Karpas-422 (cell line): ENCODE data around the gene ACVRL1. TPM values are rescaled to one million over a fixed set of nuclear protein-coding genes. Genes with fewer than 3 reads are reported as not detected.
A peak's percentile ranks its signal among the peaks of the same experiment; 100 is the strongest.

Experiments
- DNase-seq: peaks from one replicate; pipeline ENCODE4 v3.0.0-alpha.2; 2015
- H2AFZ ChIP-seq: fragments of 200-600 bp; sonication (generic); 2 replicates; pipeline ENCODE4 v1.6.1; 2014; ENCODE audit warnings: antibody characterized with exemption, low read length, mixed read lengths
- H3K27ac ChIP-seq: fragments of 200-600 bp; sonication (generic); 2 replicates; pipeline ENCODE4 v1.5.1; 2014; ENCODE audit warnings: mild to moderate bottlenecking, low read length, moderate library complexity
- H3K27me3 ChIP-seq: fragments of 200-600 bp; sonication (generic); 2 replicates; pipeline ENCODE4 v1.6.1; 2014; ENCODE audit warnings: low read length, mixed read lengths
- H3K36me3 ChIP-seq: fragments of 200-600 bp; sonication (generic); 2 replicates; pipeline ENCODE4 v1.6.1; 2014; ENCODE audit warnings: low read length, mixed read lengths; ENCODE audit not compliant: insufficient read depth
- H3K4me1 ChIP-seq: fragments of 200-600 bp; sonication (generic); 2 replicates; pipeline ENCODE4 v1.6.1; 2014; ENCODE audit warnings: mild to moderate bottlenecking, low read length, mixed read lengths
- H3K4me2 ChIP-seq: fragments of 200-600 bp; sonication (generic); 2 replicates; pipeline ENCODE4 v1.6.1; 2014; ENCODE audit warnings: low read length, low read depth, mild to moderate bottlenecking; ENCODE audit not compliant: poor library complexity, severe bottlenecking
- H3K4me3 ChIP-seq: fragments of 200-600 bp; sonication (generic); 2 replicates; pipeline ENCODE4 v1.5.1; 2014; ENCODE audit warnings: mild to moderate bottlenecking, antibody characterized with exemption, low read length, mixed read lengths
- H3K79me2 ChIP-seq: fragments of 200-600 bp; sonication (generic); 2 replicates; pipeline ENCODE4 v1.6.1; 2014; ENCODE audit warnings: mild to moderate bottlenecking, low read length, mixed read lengths
- H3K9ac ChIP-seq: fragments of 200-600 bp; sonication (generic); 2 replicates; pipeline ENCODE4 v1.6.0; 2014; ENCODE audit warnings: low read length
- H3K9me2 ChIP-seq: fragments of 200-600 bp; sonication (generic), shearing (Covaris generic); replicated peaks from 2 replicates; pipeline ENCODE4 v1.6.0; 2014; ENCODE audit warnings: mild to moderate bottlenecking, low read length, moderate library complexity; ENCODE audit not compliant: insufficient read depth
- H3K9me3 ChIP-seq: fragments of 300-700, 200-600 bp; sonication (generic); 2 replicates; pipeline ENCODE4 v1.6.1; 2014; ENCODE audit warnings: low read length, mixed read lengths
- H4K20me1 ChIP-seq: fragments of 200-600 bp; sonication (generic); 2 replicates; pipeline ENCODE4 v1.6.1; 2014; ENCODE audit warnings: mild to moderate bottlenecking, antibody characterized with exemption, low read length, low read depth; ENCODE audit not compliant: insufficient read depth
- total RNA-seq: library from RNA; depleted of rRNA; stranded (reverse); fragments of >200 nt; shearing (Covaris generic); gene quantifications from 2 replicates; pipeline ENCODE4 v1.2.3, GENCODE V29; 2014; ENCODE audit warnings: low replicate concordance

Gene ACVRL1
- total RNA-seq, 1 experiment from 2014 or later: not detected

DNA sequence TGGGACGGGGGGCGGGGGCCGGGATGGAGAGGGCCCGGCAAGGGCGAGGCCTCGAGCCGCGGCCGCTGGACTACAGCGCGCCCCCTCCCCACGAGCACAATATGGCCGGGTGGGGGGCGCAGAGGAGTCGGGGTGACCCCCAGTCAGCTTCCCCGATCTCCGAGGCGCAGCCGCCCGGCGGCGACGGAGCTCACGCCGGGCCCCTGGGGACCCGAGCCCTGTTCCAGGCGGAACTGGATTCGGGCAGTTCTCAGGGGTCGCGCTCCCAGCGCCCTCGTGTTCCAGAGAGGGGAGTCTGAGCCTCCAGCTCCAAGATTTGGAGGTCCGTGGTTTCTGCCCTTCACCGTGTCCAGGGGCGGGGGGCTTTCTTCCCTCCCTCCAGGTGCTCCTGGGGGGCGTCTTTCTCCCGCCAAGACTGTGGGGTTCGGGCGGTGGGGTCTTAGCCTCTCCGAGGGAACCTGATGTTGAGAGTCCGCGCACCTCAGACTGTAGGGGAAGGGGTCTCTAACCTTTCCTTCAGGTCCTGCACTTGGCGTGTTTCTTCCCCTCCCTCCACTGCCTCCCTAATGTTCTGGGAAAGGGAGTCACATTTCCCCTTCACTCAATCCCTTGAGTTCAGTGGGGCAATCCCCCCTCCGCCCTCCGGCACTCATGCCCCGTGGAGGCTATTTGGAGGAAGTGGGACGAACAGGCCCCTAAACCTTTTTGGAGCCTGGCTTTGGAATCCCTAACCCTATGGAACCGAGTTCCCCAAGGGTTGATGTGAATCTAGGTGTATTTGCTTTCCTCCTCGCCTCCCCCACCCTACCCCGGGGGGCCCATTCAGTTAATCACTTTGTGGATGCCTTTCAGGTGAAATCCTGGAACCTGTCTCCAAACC is 44.8 kb downstream of the ACVRL1 start:
- Histone ChIP-seq H3K36me3 (no peaks in the 10 kb centered on the region), H3K9me2 (no peaks in the 10 kb centered on the region), H3K27me3 (no peaks in the 10 kb centered on the region), H3K9me3 (no peaks in the 10 kb centered on the region), H4K20me1 (0 out of 2 replicates have a peak, but pooled peaks cover 13% of the 10 kb centered on the region), H3K4me1 (peaks cover 19% of the 10 kb centered on the region), H3K9ac (peak overlapping the region; percentile 88), H3K4me2 (peak overlapping the region; percentile 92), H2AFZ (peak overlapping the region; percentile 80; the same call in 1 of the 2 replicates), H3K79me2 (no peaks in the 10 kb centered on the region), H3K27ac (no peak overlapping the region), H3K4me3 (peak overlapping the region; percentile 83)
- DNase-seq: peak; percentile 67

GRCh38 chr12:51953089-51953488 is 45.8 kb downstream of the ACVRL1 start:
- no peaks in the 10 kb centered on the region for H3K27me3 ChIP-seq
- H3K9me3 ChIP-seq: no peaks in the 10 kb centered on the region
- H3K4me2 ChIP-seq: no peak overlapping the region
- peaks cover 19% of the 10 kb centered on the region for H3K4me1 ChIP-seq
- DNase-seq: no peak
- no peak overlapping the region for H3K4me3 ChIP-seq
- H3K79me2 ChIP-seq: no peaks in the 10 kb centered on the region
- H3K9ac ChIP-seq: no peak overlapping the region
- H4K20me1 ChIP-seq: 0 out of 2 replicates have a peak, but pooled peaks cover 13% of the 10 kb centered on the region
- H3K36me3 ChIP-seq: no peaks in the 10 kb centered on the region
- no peaks in the 10 kb centered on the region for H3K9me2 ChIP-seq
- no peak overlapping the region for H3K27ac ChIP-seq
- no peak overlapping the region for H2AFZ ChIP-seq

- Histone ChIP-seq H4K20me1 (0 out of 2 replicates have a peak, but pooled peaks cover 13% of the 10 kb centered on the region), H3K4me3 (no peak overlapping the region), H3K27me3 (no peaks in the 10 kb centered on the region), H3K79me2 (no peaks in the 10 kb centered on the region), H3K27ac (no peak overlapping the region), H3K9me3 (no peaks in the 10 kb centered on the region), H3K9ac (no peak overlapping the region), H3K9me2 (no peaks in the 10 kb centered on the region), H3K4me2 (no peak overlapping the region), H3K4me1 (peaks cover 19% of the 10 kb centered on the region), H3K36me3 (no peaks in the 10 kb centered on the region), H2AFZ (no peak overlapping the region)
- DNase-seq: no peak
These were observed 46.6 kb downstream of the ACVRL1 start for GRCh38 chr12:51953864-51954263.

GRCh38 chr12:51954561-51955361 is 47.5 kb downstream of the ACVRL1 start:
- Histone ChIP-seq H3K27ac (no peak overlapping the region), H3K79me2 (no peaks in the 10 kb centered on the region), H3K9me2 (no peaks in the 10 kb centered on the region), H2AFZ (no peak overlapping the region), H3K27me3 (no peaks in the 10 kb centered on the region), H3K4me3 (no peak overlapping the region), H3K4me2 (no peak overlapping the region), H4K20me1 (peaks cover 18% of the 10 kb centered on the region; the same call in 1 of the 2 replicates), H3K9ac (no peak overlapping the region), H3K4me1 (peaks cover 19% of the 10 kb centered on the region), H3K36me3 (no peaks in the 10 kb centered on the region), H3K9me3 (no peaks in the 10 kb centered on the region)
- DNase-seq: no peak

DNA sequence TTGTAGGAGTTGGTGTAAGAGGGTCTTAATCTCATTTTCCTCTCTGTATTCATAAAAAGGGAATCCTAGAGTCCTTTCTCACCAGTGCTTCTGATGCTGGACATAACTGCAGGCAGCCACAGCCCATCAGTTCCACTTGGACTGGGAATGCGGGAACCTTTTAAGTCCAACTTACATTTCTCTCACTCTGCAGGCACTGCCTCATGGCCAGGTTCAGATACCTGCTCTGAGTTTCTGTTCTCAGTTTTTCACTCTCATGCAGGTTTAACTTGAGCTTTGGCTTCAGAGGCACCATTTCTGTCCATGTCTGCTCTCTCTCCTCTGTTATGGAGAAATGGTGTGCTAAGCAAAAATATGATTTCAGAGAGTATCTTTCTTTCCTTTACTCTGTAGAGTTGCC is 48.4 kb downstream of the ACVRL1 start:
- H3K4me1 ChIP-seq: peaks cover 19% of the 10 kb centered on the region
- no peak overlapping the region for H3K27ac ChIP-seq
- no peaks in the 10 kb centered on the region for H3K79me2 ChIP-seq
- no peak overlapping the region for H3K4me3 ChIP-seq
- no peaks in the 10 kb centered on the region for H3K9me2 ChIP-seq
- H3K27me3 ChIP-seq: no peaks in the 10 kb centered on the region
- H3K36me3 ChIP-seq: no peaks in the 10 kb centered on the region
- no peaks in the 10 kb centered on the region for H3K9me3 ChIP-seq
- H4K20me1 ChIP-seq: peaks cover 18% of the 10 kb centered on the region; the same call in 1 of the 2 replicates
- H3K4me2 ChIP-seq: no peak overlapping the region
- DNase-seq: no peak
- no peak overlapping the region for H2AFZ ChIP-seq
- no peak overlapping the region for H3K9ac ChIP-seq

DNA sequence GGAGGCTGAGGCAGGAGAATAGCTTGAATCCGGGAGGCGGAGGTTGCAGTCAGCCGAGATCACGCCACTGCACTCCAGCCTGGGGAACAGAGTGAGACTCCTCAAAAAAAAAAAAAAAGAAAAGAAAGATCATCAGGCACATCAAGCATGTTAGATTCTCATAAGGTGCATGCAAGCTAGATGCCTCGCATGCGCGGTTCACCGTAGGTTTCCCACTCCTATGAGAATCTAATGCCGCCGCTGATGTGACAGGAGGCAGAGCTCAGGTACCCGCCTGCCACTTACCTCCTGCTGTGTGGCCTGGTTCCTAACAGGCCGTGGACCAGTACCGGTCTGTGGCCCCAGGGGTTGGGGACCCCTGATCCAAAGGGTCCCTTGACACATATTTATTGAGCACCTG is 51.2 kb downstream of the ACVRL1 start:
- H3K4me1 ChIP-seq: no peaks in the 10 kb centered on the region
- H3K4me2 ChIP-seq: no peak overlapping the region
- no peaks in the 10 kb centered on the region for H3K79me2 ChIP-seq
- H3K9me3 ChIP-seq: no peaks in the 10 kb centered on the region
- no peaks in the 10 kb centered on the region for H3K9me2 ChIP-seq
- H3K27ac ChIP-seq: no peak overlapping the region
- no peak overlapping the region for H3K9ac ChIP-seq
- H3K4me3 ChIP-seq: no peak overlapping the region
- H3K27me3 ChIP-seq: no peaks in the 10 kb centered on the region
- H3K36me3 ChIP-seq: no peaks in the 10 kb centered on the region
- no peak for DNase-seq
- peaks cover 18% of the 10 kb centered on the region; the same call in 1 of the 2 replicates for H4K20me1 ChIP-seq
- H2AFZ ChIP-seq: no peak overlapping the region

DNA sequence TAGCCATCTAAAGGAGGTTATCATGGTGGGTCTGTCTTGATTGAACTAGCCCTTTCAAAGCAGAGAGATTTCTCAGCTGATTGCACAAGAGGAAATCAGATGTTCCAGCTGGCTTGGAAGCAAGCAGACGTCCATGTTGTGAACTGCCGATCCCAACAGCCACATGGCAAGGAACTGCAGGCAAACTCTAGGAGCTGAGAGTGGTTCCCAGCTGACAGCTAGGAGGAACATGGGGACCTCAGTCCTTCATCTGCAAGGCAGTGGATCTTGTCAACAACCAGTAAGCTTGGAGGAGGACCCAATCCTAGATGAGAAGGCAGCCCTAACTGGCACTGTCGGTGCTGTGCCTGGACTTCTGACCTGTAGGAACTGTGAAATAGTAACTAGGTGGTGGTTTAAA is 51.9 kb downstream of the ACVRL1 start:
- Histone ChIP-seq H3K4me2 (no peak overlapping the region), H3K27ac (no peak overlapping the region), H3K9me3 (no peaks in the 10 kb centered on the region), H4K20me1 (peaks cover 13% of the 10 kb centered on the region; the same call in 1 of the 2 replicates), H3K27me3 (no peaks in the 10 kb centered on the region), H3K4me1 (no peaks in the 10 kb centered on the region), H3K79me2 (no peaks in the 10 kb centered on the region), H3K4me3 (no peak overlapping the region), H3K9ac (no peak overlapping the region), H2AFZ (no peak overlapping the region), H3K36me3 (no peaks in the 10 kb centered on the region), H3K9me2 (no peaks in the 10 kb centered on the region)
- no peak for DNase-seq

- Histone ChIP-seq H3K27me3 (no peaks in the 10 kb centered on the region), H3K9me2 (no peaks in the 10 kb centered on the region), H3K9ac (no peak overlapping the region), H3K27ac (no peak overlapping the region), H3K4me1 (no peaks in the 10 kb centered on the region), H3K79me2 (no peaks in the 10 kb centered on the region), H3K4me3 (no peak overlapping the region), H2AFZ (no peak overlapping the region), H4K20me1 (peaks cover 9% of the 10 kb centered on the region; the same call in 1 of the 2 replicates), H3K36me3 (no peaks in the 10 kb centered on the region), H3K4me2 (no peak overlapping the region), H3K9me3 (no peaks in the 10 kb centered on the region)
- DNase-seq: no peak
These were observed 52.6 kb downstream of the ACVRL1 start for GRCh38 chr12:51959921-51960320.
